ENCODE measurements around the gene CAPN12. TPM values are rescaled to one million over a fixed set of nuclear protein-coding genes. Genes with fewer than 3 reads are reported as not detected.

CAPN12 gene
- polyA plus RNA-seq, 1 donor = 45.0 TPM

DNA sequence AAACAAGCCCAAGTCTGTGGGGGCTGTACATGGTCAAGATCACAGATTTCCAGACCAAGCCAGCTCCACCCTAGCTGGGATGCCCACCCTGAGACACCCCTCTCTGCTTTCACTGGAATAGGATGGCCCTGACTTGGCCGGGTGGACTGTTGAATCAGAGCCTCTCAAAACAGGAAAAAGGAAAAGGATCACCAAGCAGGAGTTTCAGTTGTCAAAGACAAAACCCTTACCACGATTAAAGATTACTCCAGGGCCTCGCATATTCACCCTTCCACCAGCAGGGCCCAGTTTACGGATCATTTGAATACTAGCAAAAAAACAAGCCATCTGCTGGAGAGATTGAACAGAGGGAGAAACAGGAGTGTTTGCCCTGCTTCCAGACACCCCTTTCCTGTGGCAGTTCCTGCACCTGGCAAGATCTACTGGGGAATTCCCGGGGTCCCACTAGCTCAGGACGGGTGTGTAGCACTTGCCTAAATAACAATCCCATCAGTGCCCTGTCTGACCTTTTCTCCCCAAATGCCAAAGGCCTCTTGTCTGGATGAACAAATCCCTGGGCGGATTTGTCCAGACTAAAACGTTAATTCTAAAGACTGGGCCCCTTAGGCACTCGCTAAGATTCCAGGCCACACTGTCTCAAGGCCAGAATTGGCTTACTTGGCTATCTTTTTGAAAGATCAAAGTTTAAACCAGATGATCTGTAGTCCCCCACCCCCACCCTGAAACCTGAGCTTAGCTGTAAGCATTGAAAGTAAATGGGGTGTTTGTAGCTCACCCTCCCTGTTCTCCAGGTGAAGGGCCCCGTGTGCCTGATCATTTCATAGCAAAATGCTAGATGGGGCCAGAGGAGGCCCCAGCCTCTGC is 58.4 kb downstream of the CAPN12 start:
- no peaks in the 10 kb centered on the region for H3K27me3 ChIP-seq (ENCODE audit: control insufficient read depth, insufficient read depth, low read length)
- H3K36me3 ChIP-seq (ENCODE audit: control insufficient read depth, insufficient read depth, low read length) = peaks cover 29% of the 10 kb centered on the region
- DNase-seq = peak; percentile 74 to 89
- H3K27ac ChIP-seq (ENCODE audit: low read length) = peak overlapping the region; percentile 99
- WGBS (ENCODE audit: insufficient coverage, low lambda C conversion rate) = no CpG with 5 or more reads among the region's 10 CpGs
- peaks cover 6% of the 10 kb centered on the region for H3K9me3 ChIP-seq (ENCODE audit: control insufficient read depth, low read depth, low read length)
- peaks cover 87% of the 10 kb centered on the region for H3K4me1 ChIP-seq (ENCODE audit: control insufficient read depth, insufficient read depth, low read length)
- H3K4me3 ChIP-seq (ENCODE audit: low read length) = no peak overlapping the region

DNA sequence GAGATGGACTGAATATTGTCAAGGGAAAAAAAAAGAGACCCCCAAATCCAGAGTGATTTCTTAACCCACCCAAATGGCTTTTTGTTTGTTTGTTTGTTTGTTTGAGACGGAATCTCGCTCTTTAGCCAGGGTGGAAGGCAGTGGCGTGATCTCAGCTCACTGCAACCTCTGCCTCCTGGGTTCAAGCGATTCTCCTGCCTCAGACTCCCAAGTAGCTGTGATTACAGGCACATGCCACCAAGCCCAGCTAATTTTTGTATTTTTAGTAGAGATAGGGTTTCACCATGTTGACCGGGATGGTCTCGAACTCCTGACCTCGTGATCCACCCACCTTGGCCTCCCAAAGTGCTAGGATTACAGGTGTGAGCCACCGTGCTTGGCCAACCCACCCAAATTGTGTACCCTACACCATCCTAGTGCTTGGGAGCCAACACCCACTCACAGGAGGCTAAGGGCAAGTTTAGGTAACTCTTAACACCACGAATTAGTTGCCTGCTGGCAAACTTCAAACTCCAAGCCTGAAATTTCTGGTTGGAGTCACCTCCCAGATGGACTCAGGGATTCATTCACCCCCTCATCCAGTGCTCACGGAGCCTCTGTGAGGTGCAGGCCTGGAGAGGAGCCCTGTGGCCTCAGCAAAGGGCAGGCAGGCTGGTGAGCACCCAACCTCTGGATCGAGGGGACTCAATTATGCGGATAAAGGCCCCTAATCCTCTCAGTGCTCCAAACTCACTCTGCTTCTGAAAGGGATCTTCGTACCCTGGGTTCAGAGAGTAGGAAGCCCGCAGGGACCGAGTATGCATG is 59.2 kb downstream of the CAPN12 start:
- DNase-seq = no peak

GRCh38 chr19:38684078-38684861 is 60.0 kb downstream of the CAPN12 start:
- WGBS (ENCODE audit: insufficient coverage, low lambda C conversion rate) = 0% methylated on average over 1 of the region's 7 CpGs

More for the DNA sequence above, 59.2 kb downstream of the CAPN12 start:
- Histone ChIP-seq H3K27me3 (ENCODE audit: control insufficient read depth, insufficient read depth, low read length) (no peaks in the 10 kb centered on the region), H3K36me3 (ENCODE audit: control insufficient read depth, insufficient read depth, low read length) (peaks cover 21% of the 10 kb centered on the region), H3K9me3 (ENCODE audit: control insufficient read depth, low read depth, low read length) (peaks cover 6% of the 10 kb centered on the region), H3K27ac (ENCODE audit: low read length) (peak overlapping the region; percentile 99), H3K4me3 (ENCODE audit: low read length) (no peak overlapping the region), H3K4me1 (ENCODE audit: control insufficient read depth, insufficient read depth, low read length) (peaks cover 89% of the 10 kb centered on the region)
- no CpG with 5 or more reads among the region's 15 CpGs for WGBS (ENCODE audit: insufficient coverage, low lambda C conversion rate)

GRCh38 chr19:38683393-38684077 is 60.7 kb downstream of the CAPN12 start:
- H3K4me3 ChIP-seq (ENCODE audit: low read length) = no peak overlapping the region
- DNase-seq = peak; percentile 96 to 99
- H3K36me3 ChIP-seq (ENCODE audit: control insufficient read depth, insufficient read depth, low read length) = peaks cover 23% of the 10 kb centered on the region
- H3K27me3 ChIP-seq (ENCODE audit: control insufficient read depth, insufficient read depth, low read length) = no peaks in the 10 kb centered on the region
- no CpG with 5 or more reads among the region's 10 CpGs for WGBS (ENCODE audit: insufficient coverage, low lambda C conversion rate)
- peaks cover 6% of the 10 kb centered on the region for H3K9me3 ChIP-seq (ENCODE audit: control insufficient read depth, low read depth, low read length)
- peak overlapping the region; percentile 99 for H3K27ac ChIP-seq (ENCODE audit: low read length)
- peaks cover 95% of the 10 kb centered on the region for H3K4me1 ChIP-seq (ENCODE audit: control insufficient read depth, insufficient read depth, low read length)

More at GRCh38 chr19:38684078-38684861, 60.0 kb downstream of the CAPN12 start:
- Histone ChIP-seq H3K9me3 (ENCODE audit: control insufficient read depth, low read depth, low read length) (peaks cover 6% of the 10 kb centered on the region), H3K4me1 (ENCODE audit: control insufficient read depth, insufficient read depth, low read length) (peaks cover 94% of the 10 kb centered on the region), H3K36me3 (ENCODE audit: control insufficient read depth, insufficient read depth, low read length) (peaks cover 19% of the 10 kb centered on the region), H3K4me3 (ENCODE audit: low read length) (no peak overlapping the region), H3K27ac (ENCODE audit: low read length) (peak overlapping the region; percentile 99), H3K27me3 (ENCODE audit: control insufficient read depth, insufficient read depth, low read length) (no peaks in the 10 kb centered on the region)
- DNase-seq = peak; percentile 93 to 98

- peaks cover 6% of the 10 kb centered on the region for H3K9me3 ChIP-seq (ENCODE audit: control insufficient read depth, low read depth, low read length)
- no peaks in the 10 kb centered on the region for H3K27me3 ChIP-seq (ENCODE audit: control insufficient read depth, insufficient read depth, low read length)
- no CpG with 5 or more reads among the region's 7 CpGs for WGBS (ENCODE audit: insufficient coverage, low lambda C conversion rate)
- peak overlapping the region; percentile 99 for H3K27ac ChIP-seq (ENCODE audit: low read length)
- no peak for DNase-seq
- H3K4me1 ChIP-seq (ENCODE audit: control insufficient read depth, insufficient read depth, low read length) = peaks cover 96% of the 10 kb centered on the region
- peaks cover 27% of the 10 kb centered on the region for H3K36me3 ChIP-seq (ENCODE audit: control insufficient read depth, insufficient read depth, low read length)
- no peak overlapping the region for H3K4me3 ChIP-seq (ENCODE audit: low read length)
These were observed 61.3 kb downstream of the CAPN12 start for GRCh38 chr19:38682872-38683392.

- peak overlapping the region; percentile 99 for H3K27ac ChIP-seq (ENCODE audit: low read length)
- no peak overlapping the region for H3K4me3 ChIP-seq (ENCODE audit: low read length)
- peaks cover 29% of the 10 kb centered on the region for H3K36me3 ChIP-seq (ENCODE audit: control insufficient read depth, insufficient read depth, low read length)
- no peaks in the 10 kb centered on the region for H3K27me3 ChIP-seq (ENCODE audit: control insufficient read depth, insufficient read depth, low read length)
- no CpG with 5 or more reads among the region's 11 CpGs for WGBS (ENCODE audit: insufficient coverage, low lambda C conversion rate)
- no peak for DNase-seq
- peaks cover 96% of the 10 kb centered on the region for H3K4me1 ChIP-seq (ENCODE audit: control insufficient read depth, insufficient read depth, low read length)
- H3K9me3 ChIP-seq (ENCODE audit: control insufficient read depth, low read depth, low read length) = peaks cover 6% of the 10 kb centered on the region
These were observed 61.9 kb downstream of the CAPN12 start for GRCh38 chr19:38682195-38682867.

Other genes with a start within 250 kb of the CAPN12 start
- 3.7 TPM for gene MAP4K1, start 126.5 kb downstream of the CAPN12 start, polyA plus RNA-seq
- gene EIF3K, start 125.3 kb downstream of the CAPN12 start, polyA plus RNA-seq = 290 TPM
- gene ACTN4, start 96.8 kb downstream of the CAPN12 start, polyA plus RNA-seq = 747 TPM
- gene LGALS7, start 29.0 kb upstream of the CAPN12 start, polyA plus RNA-seq = 5.6 TPM
- 3.6 TPM for gene LGALS7B, start 44.7 kb upstream of the CAPN12 start, polyA plus RNA-seq
- gene LGALS4, start 68.5 kb upstream of the CAPN12 start, polyA plus RNA-seq = 680 TPM
- gene ECH1, start 87.3 kb upstream of the CAPN12 start, polyA plus RNA-seq = 289 TPM
- 271 TPM for gene HNRNPL, start 105.5 kb upstream of the CAPN12 start, polyA plus RNA-seq
- 31.8 TPM for gene RINL, start 133.8 kb upstream of the CAPN12 start, polyA plus RNA-seq
- gene SIRT2, start 155.1 kb upstream of the CAPN12 start, polyA plus RNA-seq = 60.9 TPM
- gene NFKBIB, start 155.5 kb upstream of the CAPN12 start, polyA plus RNA-seq = 15.0 TPM
- gene CCER2, start 167.7 kb upstream of the CAPN12 start, polyA plus RNA-seq = 1.0 TPM
- gene SARS2, start 186.3 kb upstream of the CAPN12 start, polyA plus RNA-seq = 34.9 TPM
- gene MRPS12, start 186.5 kb upstream of the CAPN12 start, polyA plus RNA-seq = 23.5 TPM
- 88.6 TPM for gene FBXO17, start 231.3 kb upstream of the CAPN12 start, polyA plus RNA-seq

Data from large intestine (tissue), 3 donors.